ENCODE results near the gene FADS6.

FADS6 gene

GRCh38 chr17:74853669-74854068 lies 39.8 kb downstream of the FADS6 start:
- no peak for DNase-seq (ENCODE audit: low read depth)

GRCh38 chr17:74853048-74853397 lies 40.4 kb downstream of the FADS6 start:
- no peak for DNase-seq (ENCODE audit: low read depth)

DNA sequence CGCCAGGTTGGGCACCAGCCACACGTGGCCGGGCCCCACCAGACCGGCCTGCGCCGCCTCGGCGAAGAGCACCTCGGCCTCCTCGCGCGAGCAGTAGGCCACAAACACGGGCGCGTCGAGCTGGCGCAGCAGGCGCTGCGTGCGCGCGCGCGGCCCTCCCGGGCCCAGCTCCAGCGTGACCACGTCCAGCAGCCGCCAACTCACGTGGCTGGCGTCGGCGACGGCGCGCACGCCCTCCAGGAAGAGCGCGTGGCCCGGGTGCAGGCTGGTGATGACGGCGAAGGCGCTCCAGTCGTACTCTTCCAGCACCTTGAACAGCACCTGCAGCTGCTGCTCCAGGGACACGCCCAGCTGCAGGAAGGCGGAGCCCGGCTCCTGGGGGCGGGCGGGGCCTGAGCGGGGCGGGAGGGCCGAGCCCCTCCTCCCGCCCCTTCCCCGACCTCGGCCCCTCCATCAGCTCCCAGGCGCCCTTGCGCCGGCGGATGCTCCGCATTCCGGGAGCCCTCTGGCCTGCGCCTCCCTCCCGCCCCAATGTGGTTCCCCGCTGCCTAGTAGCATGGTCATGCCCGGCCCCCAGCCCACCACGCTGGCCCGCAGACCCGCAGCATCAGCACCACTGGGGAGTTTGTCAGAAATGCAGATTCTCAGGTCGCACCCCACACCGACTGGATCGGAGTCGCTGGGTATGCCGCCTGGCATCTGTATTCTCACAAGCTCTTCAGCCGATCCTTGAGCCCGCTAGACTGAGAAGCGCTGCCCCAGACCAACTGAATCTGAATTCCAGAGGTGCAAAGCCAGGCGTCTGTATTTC lies 41.0 kb downstream of the FADS6 start:
- no peak for DNase-seq (ENCODE audit: low read depth)

- DNase-seq (ENCODE audit: low read depth) = no peak
These were observed 41.7 kb downstream of the FADS6 start for GRCh38 chr17:74851612-74852236.

DNA sequence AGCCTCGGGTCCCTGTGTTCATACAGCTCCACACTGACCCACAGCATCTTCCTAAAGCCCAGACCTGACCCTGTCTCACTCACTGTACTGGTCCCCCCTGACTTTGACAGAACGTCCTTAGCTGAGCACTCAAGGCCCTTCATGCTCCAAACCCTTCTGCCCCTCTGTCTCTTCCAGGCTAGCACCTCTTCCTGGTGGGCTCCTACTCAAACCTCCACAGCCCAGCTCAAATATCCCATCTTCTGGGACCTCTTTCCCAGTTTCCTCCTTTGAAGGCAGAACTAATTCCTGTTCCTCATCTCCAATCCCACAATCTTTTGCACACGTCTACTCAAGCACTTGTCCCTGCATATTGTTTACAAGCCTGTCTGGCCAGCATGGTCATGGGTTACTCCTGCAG lies 42.5 kb downstream of the FADS6 start:
- no peak for DNase-seq (ENCODE audit: low read depth)

DNA sequence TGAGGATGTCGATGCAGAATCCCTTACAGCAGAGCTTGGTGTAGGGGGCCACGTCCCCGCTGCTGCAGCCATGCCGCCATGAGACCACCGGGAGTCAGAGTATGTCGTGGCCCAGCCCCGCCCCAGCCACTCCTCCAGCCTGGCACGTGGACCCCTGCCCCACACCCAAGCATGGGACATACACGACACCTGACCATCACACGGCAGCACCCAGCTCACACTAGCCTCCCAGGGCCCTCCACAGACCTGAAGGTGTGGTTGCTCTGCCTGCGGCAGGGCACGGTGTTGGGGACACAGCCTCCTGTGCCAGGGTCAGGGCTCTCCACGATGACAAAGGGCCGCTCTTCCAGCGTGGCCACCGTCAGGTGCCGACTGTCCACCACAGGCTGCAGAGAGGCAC lies 43.1 kb downstream of the FADS6 start:
- DNase-seq (ENCODE audit: low read depth) = no peak

- no peak for DNase-seq (ENCODE audit: low read depth)
These were observed 44.6 kb downstream of the FADS6 start for GRCh38 chr17:74848656-74849399.

DNA sequence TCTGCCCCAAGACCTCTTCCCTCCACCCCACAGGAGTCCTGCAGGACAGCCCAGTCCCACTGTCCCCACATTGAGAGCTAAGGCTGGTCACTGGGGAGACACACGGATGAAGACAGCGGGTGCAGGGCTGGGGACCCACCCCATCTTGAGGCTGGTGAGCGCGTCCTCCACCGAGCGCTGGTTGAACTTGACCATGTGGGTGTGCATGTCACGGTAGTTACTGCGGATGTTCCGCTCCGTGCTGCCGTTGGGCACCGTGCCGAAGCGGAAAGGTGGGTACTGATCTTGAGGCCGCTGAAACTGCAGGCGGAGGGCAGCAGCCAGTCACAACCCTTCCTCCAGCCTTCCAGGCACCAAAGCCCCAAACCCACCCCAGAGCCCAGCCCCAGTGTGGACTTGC lies 46.8 kb downstream of the FADS6 start:
- no peak for DNase-seq (ENCODE audit: low read depth)

DNA sequence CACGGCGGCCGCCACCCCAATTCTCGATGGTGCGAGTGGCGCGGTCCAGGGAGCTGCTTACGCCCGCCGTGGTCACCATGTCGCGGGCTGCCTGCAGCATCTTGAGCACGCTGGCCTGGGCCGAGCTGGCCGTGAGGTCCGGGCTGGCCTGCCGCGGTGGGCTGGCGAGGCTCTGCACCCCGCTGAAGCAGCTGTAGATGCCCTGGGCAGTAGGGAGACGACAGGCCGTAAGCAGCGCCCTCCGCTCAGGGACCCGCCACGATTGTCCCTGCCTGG lies 50.1 kb downstream of the FADS6 start:
- DNase-seq (ENCODE audit: low read depth) = no peak

GRCh38 chr17:74842599-74843351 lies 50.7 kb downstream of the FADS6 start:
- DNase-seq (ENCODE audit: low read depth) = no peak

DNA sequence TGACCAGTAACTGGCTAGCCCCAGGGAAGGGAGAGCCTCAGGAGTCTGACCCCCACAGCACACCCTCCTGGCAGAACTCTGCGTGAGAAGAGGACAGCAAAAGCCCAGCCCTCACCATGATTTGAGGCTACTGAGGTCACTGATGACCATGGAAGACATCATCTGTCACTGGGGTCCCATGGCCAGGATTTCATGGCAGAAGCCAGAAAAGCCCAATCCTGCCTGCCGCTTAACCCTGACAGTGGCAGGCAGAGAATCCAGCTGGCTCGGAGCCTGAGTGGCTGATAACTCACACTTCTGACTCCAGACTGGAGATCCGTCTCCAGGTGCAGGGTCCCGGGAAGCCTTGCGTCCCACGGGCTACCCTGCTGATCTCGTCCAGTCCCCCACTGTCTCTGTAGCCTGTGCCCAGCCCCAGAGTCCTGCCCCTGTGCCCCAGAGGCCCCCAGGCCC lies 51.3 kb downstream of the FADS6 start:
- no peak for DNase-seq (ENCODE audit: low read depth)

DNA sequence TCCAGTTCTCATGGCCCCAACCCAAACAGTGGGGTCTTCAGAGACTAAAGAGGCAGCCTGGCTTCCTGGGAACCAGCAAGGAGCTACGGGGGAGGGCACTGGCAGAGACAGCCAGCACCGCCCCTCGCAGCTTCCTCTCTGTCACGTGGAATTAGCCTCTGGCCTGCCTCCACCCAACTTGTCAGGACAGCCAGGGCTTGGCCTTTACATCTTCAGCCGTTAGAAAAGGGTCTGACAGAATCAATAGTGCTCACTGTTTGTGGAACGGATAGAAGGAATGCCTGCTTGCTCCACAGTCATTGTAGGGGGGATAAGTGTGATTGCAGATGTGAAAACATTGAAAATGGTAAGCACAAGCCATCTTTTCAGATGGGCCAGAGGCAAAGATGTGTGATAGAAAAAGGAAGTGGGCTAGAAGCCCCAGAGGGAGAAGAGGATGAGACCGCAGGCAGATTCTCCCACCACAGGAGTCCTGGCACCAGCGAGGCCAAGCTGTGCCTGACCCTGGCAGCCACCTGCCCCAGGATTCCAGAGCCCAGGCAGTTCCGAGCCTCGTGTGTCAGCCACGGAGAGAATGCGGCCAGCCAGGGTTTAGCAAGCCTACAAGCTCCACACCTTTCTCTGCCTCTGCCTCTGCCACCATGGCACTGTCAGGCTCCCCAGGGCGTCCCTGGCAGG lies 52.3 kb downstream of the FADS6 start:
- DNase-seq (ENCODE audit: low read depth) = no peak

- DNase-seq (ENCODE audit: low read depth) = no peak
These were observed 53.2 kb downstream of the FADS6 start for GRCh38 chr17:74839990-74840852.

DNA sequence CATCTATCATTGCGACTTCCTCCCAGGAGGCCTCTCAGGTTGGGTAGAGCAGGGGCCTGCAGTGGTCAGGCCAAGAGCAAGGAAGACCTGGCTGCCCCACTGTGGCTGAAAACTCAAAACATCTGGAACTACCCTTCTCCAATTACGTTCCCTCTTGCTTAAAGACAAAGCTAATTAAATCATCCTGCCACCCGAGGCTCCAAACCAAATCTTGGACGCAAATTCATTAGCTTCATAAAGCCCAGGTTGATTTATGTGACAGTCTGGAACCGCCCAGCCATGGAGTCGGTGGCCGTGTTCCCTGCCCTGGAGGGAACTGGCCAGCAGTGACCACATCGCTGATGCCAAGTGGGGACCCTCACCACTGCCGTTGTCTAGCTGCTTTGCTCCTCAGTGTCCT lies 55.2 kb downstream of the FADS6 start:
- DNase-seq (ENCODE audit: low read depth) = no peak

DNA sequence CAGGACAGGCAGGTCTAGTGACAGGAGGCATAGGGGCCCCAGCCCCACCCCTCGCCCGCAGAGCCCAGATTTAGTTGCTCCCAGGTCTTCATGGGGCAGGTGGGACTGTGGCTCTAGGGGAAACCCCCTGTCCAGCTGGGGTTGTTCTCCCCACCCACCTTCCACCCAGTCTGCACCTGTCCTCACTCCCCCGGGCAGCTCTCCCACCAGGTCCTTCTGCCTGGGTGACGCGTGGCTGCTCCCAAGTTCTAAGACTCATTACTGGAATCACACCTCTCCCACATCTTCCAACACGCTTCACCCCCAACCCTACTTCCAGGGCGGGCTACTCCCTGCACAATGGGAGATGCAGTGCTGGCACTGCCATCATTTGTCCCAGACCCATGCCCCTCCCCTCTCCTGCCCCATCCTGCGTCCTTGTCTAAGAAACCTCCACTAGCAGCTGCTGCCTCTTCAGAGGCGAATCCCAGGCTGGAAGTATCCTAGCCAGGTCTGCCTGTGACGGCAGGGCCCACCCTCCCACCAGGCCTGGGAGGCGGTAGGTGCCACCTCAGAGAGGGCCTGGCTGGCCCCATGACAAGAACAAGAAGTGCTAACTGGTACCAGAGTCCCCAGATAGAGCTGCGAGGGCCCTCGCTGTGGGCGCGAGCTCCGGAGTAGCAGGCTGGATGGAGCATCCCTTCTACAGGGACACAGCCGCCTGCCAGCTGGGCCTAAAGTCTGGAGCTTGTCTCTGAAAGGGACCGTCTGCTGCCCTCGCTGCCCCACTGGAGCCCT lies 56.6 kb downstream of the FADS6 start:
- DNase-seq (ENCODE audit: low read depth) = no peak

DNA sequence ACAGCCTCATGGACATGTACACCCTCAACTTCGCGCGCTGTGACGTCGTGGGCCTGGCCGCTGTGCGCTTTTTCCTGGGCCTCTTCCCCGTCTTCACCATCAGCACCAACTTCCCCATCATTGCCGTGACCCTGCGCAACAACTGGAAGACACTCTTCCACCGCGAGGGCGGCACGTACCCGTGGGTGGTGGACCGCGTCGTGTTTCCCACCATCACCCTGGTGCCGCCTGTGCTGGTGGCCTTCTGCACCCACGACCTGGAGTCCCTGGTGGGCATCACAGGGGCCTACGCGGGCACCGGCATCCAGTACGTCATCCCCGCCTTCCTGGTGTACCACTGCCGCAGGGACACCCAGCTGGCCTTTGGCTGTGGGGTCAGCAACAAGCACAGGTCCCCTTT lies 57.2 kb downstream of the FADS6 start:
- no peak for DNase-seq (ENCODE audit: low read depth)

GRCh38 chr17:74833501-74834377 lies 59.7 kb downstream of the FADS6 start:
- no peak for DNase-seq (ENCODE audit: low read depth)

- no peak for DNase-seq (ENCODE audit: low read depth)
These were observed 61.0 kb downstream of the FADS6 start for GRCh38 chr17:74832421-74832820.

GRCh38 chr17:74831444-74832146 lies 61.8 kb downstream of the FADS6 start:
- no peak for DNase-seq (ENCODE audit: low read depth)
